Measurements from ENCODE around the gene SLC44A1. TPM values are rescaled to one million over a fixed set of nuclear protein-coding genes. Genes with fewer than 3 reads are reported as not detected.

SLC44A1 gene
- polyA plus RNA-seq, 1 experiment: 6.6 TPM

- no peak for DNase-seq (ENCODE audit: low read depth)
- H3K36me3 ChIP-seq (ENCODE audit: control insufficient read depth, insufficient read depth, low read length): no peaks in the 10 kb centered on the region
- ChIA-PET CTCF (interaction anchor here (0.8 to 2.9 kb wide), 8 partner anchors 10 to 375 kb away, joined by 3 to 13 read pairs (median 3); no protein-coding TSS in a partner anchor), POLR2A (interaction anchor here (0.6 kb wide), 1 partner anchor 318 kb away, joined by 3 read pairs; no protein-coding TSS in a partner anchor)
- H3K4me3 ChIP-seq (ENCODE audit: low read depth, low read length): peak overlapping the region; percentile 92
- 0 out of 2 replicates have a peak, but pooled peaks have one; percentile 5 for TF ChIP-seq CTCF (IDR thresholded peaks at IDR 0.05; ENCODE audit: insufficient read depth, low read depth, low read length)
- H3K27me3 ChIP-seq (ENCODE audit: control insufficient read depth, insufficient read depth, low read length): no peaks in the 10 kb centered on the region; the same call in 1 of the 2 replicates
Measured at GRCh38 chr9:105245029-105245890, 809 bp downstream of the SLC44A1 start.

GRCh38 chr9:105245891-105246161, 1.4 kb downstream of the SLC44A1 start:
- ChIA-PET POLR2A (interaction anchor here (0.6 kb wide), 1 partner anchor 46 kb away, joined by 4 read pairs; no protein-coding TSS in a partner anchor), CTCF (interaction anchor here (1.0 to 2.9 kb wide), 4 partner anchors 10 to 168 kb away, joined by 3 to 13 read pairs (median 8); no protein-coding TSS in a partner anchor)
- H3K27me3 ChIP-seq (ENCODE audit: control insufficient read depth, insufficient read depth, low read length): no peaks in the 10 kb centered on the region; the same call in 1 of the 2 replicates
- H3K36me3 ChIP-seq (ENCODE audit: control insufficient read depth, insufficient read depth, low read length): no peaks in the 10 kb centered on the region
- TF ChIP-seq CTCF (IDR thresholded peaks at IDR 0.05; ENCODE audit: insufficient read depth, low read depth, low read length): no peak
- no peak for DNase-seq (ENCODE audit: low read depth)
- peak overlapping the region; percentile 92 for H3K4me3 ChIP-seq (ENCODE audit: low read depth, low read length)

GRCh38 chr9:105246656-105247173, 2.3 kb downstream of the SLC44A1 start:
- ChIA-PET POLR2A (interaction anchor here (0.6 to 0.7 kb wide), 3 partner anchors 9 to 378 kb away, joined by 4 to 8 read pairs (median 5); no protein-coding TSS in a partner anchor), CTCF (interaction anchor here (1.0 to 2.9 kb wide), 5 partner anchors 9 to 383 kb away, joined by 3 to 13 read pairs (median 7); no protein-coding TSS in a partner anchor)
- no peaks in the 10 kb centered on the region for H3K27me3 ChIP-seq (ENCODE audit: control insufficient read depth, insufficient read depth, low read length)
- no peaks in the 10 kb centered on the region for H3K36me3 ChIP-seq (ENCODE audit: control insufficient read depth, insufficient read depth, low read length)
- DNase-seq (ENCODE audit: low read depth): no peak
- H3K4me3 ChIP-seq (ENCODE audit: low read depth, low read length): no peak overlapping the region
- no peak for TF ChIP-seq CTCF (IDR thresholded peaks at IDR 0.05; ENCODE audit: insufficient read depth, low read depth, low read length)

GRCh38 chr9:105248691-105249090, 4.2 kb downstream of the SLC44A1 start:
- Histone ChIP-seq H3K36me3 (ENCODE audit: control insufficient read depth, insufficient read depth, low read length) (no peaks in the 10 kb centered on the region), H3K4me3 (ENCODE audit: low read depth, low read length) (no peak overlapping the region), H3K27me3 (ENCODE audit: control insufficient read depth, insufficient read depth, low read length) (no peaks in the 10 kb centered on the region)
- CTCF ChIA-PET: no interaction called here
- TF ChIP-seq CTCF (IDR thresholded peaks at IDR 0.05; ENCODE audit: insufficient read depth, low read depth, low read length): no peak
- no peak for DNase-seq (ENCODE audit: low read depth)
- POLR2A ChIA-PET: no interaction called here

- CTCF ChIA-PET: no interaction called here
- no peak for DNase-seq (ENCODE audit: low read depth)
- Histone ChIP-seq H3K36me3 (ENCODE audit: control insufficient read depth, insufficient read depth, low read length) (no peaks in the 10 kb centered on the region), H3K27me3 (ENCODE audit: control insufficient read depth, insufficient read depth, low read length) (no peaks in the 10 kb centered on the region), H3K4me3 (ENCODE audit: low read depth, low read length) (no peak overlapping the region)
- no peak for TF ChIP-seq CTCF (IDR thresholded peaks at IDR 0.05; ENCODE audit: insufficient read depth, low read depth, low read length)
- POLR2A ChIA-PET: no interaction called here
Measured at GRCh38 chr9:105251133-105251532, 6.7 kb downstream of the SLC44A1 start.
